GM23338 (cell line): ENCODE data around the gene MRTFA. TPM values are rescaled to one million over a fixed set of nuclear protein-coding genes. Genes with fewer than 3 reads are reported as not detected.

Experiments
- ATAC-seq: fragments of 200-7000 bp; cut with Tn5 transposase; 3 replicates; pipeline ENCODE4 v1.9.1; 2020
- DNase-seq: peaks from one replicate; pipeline ENCODE4 v3.0.0-alpha.2; 2015; ENCODE audit warnings: low spot score
- H2AFZ ChIP-seq: fragments of 200-600 bp; sonication (generic); 2 replicates; pipeline ENCODE4 v1.8.0; 2016; ENCODE audit warnings: antibody characterized with exemption, mild to moderate bottlenecking, moderate library complexity
- H3F3A ChIP-seq: fragments of 200-600 bp; sonication (generic); replicated peaks from 2 replicates; pipeline ENCODE4 v1.8.0; 2017; ENCODE audit warnings: antibody characterized with exemption, mixed run types, low read depth
- H3K27ac ChIP-seq: fragments of 200-600 bp; sonication (generic); 2 replicates; pipeline ENCODE4 v1.6.1; 2016; ENCODE audit warnings: low read depth
- H3K27me3 ChIP-seq: fragments of 200-600 bp; sonication (generic); 2 replicates; pipeline ENCODE4 v1.8.0; 2016; ENCODE audit warnings: mild to moderate bottlenecking, mixed run types, moderate library complexity; ENCODE audit not compliant: insufficient read depth
- H3K36me3 ChIP-seq: fragments of 200-600 bp; sonication (generic); 2 replicates; pipeline ENCODE4 v1.8.0; 2016; ENCODE audit warnings: mild to moderate bottlenecking; ENCODE audit not compliant: insufficient read depth
- H3K4me1 ChIP-seq: fragments of 200-600 bp; sonication (generic); 2 replicates; pipeline ENCODE4 v1.8.0; 2016; ENCODE audit warnings: mild to moderate bottlenecking, moderate library complexity; ENCODE audit not compliant: insufficient read depth
- H3K4me2 ChIP-seq: fragments of 200-600 bp; sonication (generic); 2 replicates; pipeline ENCODE4 v1.7.1; 2017; ENCODE audit warnings: mixed run types
- H3K4me3 ChIP-seq: fragments of 200-600 bp; sonication (generic); 2 replicates; pipeline ENCODE4 v1.6.1; 2016; ENCODE audit warnings: mixed run types
- H3K79me2 ChIP-seq: fragments of 200-600 bp; sonication (generic); replicated peaks from 2 replicates; pipeline ENCODE4 v1.8.0; 2017; ENCODE audit warnings: mild to moderate bottlenecking; ENCODE audit not compliant: insufficient read depth
- H3K9me2 ChIP-seq: fragments of 200-600 bp; sonication (generic); 2 replicates; pipeline ENCODE4 v1.8.0; 2017; ENCODE audit not compliant: insufficient read depth
- H4K20me1 ChIP-seq: fragments of 200-600 bp; sonication (generic); replicated peaks from 2 replicates; pipeline ENCODE4 v1.8.0; 2017; ENCODE audit warnings: mild to moderate bottlenecking; ENCODE audit not compliant: insufficient read depth
- H3K27ac Mint-ChIP-seq: 2 replicates; pipeline ENCODE4 v1.8.0; 2020; ENCODE audit warnings: inconsistent platforms, mild to moderate bottlenecking, moderate library complexity, mixed read lengths
- H3K27me3 Mint-ChIP-seq: 3 replicates; pipeline ENCODE4 v1.8.0; 2022; ENCODE audit warnings: low read depth, mild to moderate bottlenecking, moderate library complexity, mixed read lengths, inconsistent platforms; ENCODE audit not compliant: insufficient read depth, poor library complexity
- H3K36me3 Mint-ChIP-seq: 3 replicates; pipeline ENCODE4 v1.8.0; 2021; ENCODE audit warnings: low read depth, mild to moderate bottlenecking, inconsistent platforms, moderate library complexity, mixed read lengths
- H3K4me1 Mint-ChIP-seq: 3 replicates; pipeline ENCODE4 v1.8.0; 2020; ENCODE audit warnings: mild to moderate bottlenecking, inconsistent platforms, mixed read lengths
- H3K4me3 Mint-ChIP-seq: 3 replicates; pipeline ENCODE4 v1.8.0; 2021; ENCODE audit warnings: moderate library complexity, mild to moderate bottlenecking, inconsistent platforms, mixed read lengths
- H3K9me3 Mint-ChIP-seq: 3 replicates; pipeline ENCODE4 v1.8.0; 2020; ENCODE audit warnings: moderate library complexity, mild to moderate bottlenecking, inconsistent platforms, mixed read lengths
- CREB1 ChIP-seq: fragments of 250-450 bp; sonication (Bioruptor Pico); IDR thresholded peaks from 2 replicates; pipeline ENCODE4 v1.5.0; 2020; ENCODE audit warnings: low read depth, mild to moderate bottlenecking, moderate library complexity
- CTCF ChIP-seq, 2 experiments: fragments of 200-600 bp in 1 of 2; sonication (generic) in 1 of 2; conservative IDR thresholded peaks; 2 replicates each; pipeline versions ENCODE4 v1.5.1 to v1.6.1; 2016 to 2017; ENCODE audit warnings: antibody characterized with exemption in 2 of 2, low read depth in 2 of 2, mild to moderate bottlenecking in 2 of 2, moderate library complexity in 1 of 2
- ETS1 ChIP-seq: IDR thresholded peaks from 2 replicates; pipeline ENCODE4 v1.6.1; 2016; ENCODE audit warnings: antibody characterized with exemption
- EZH2phosphoT487 ChIP-seq: fragments of 200-600 bp; sonication (generic); IDR thresholded peaks from one replicate; pipeline ENCODE4 v1.8.1; 2018; ENCODE audit warnings: antibody characterized with exemption; ENCODE audit not compliant: unreplicated experiment
- JUNB ChIP-seq: IDR thresholded peaks from one replicate; pipeline ENCODE4 v1.6.1; 2016; ENCODE audit warnings: antibody characterized with exemption; ENCODE audit not compliant: unreplicated experiment
- POLR2AphosphoS5 ChIP-seq: IDR thresholded peaks from 2 replicates; pipeline ENCODE4 v1.6.1; 2016; ENCODE audit warnings: antibody characterized with exemption, low read depth
- STAT1 ChIP-seq: IDR thresholded peaks from one replicate; pipeline ENCODE4 v1.6.1; 2016; ENCODE audit warnings: antibody characterized with exemption; ENCODE audit not compliant: unreplicated experiment
- ZNF462 ChIP-seq: fragments of 250-450 bp; sonication (Bioruptor Pico); IDR thresholded peaks from 2 replicates; pipeline ENCODE4 v1.5.0; 2020; ENCODE audit warnings: mild to moderate bottlenecking, moderate library complexity
- polyA plus RNA-seq: library from polyadenylated mRNA; unstranded; fragments of >200 nt; fragmentation: Nextera tagmentation; extraction: Ambion mirVana; gene quantifications from 2 replicates; pipeline ENCODE4 v1.2.1, GENCODE V29; 2016
- total RNA-seq: library from RNA; depleted of rRNA; stranded (reverse); fragments of >200 nt; shearing (Covaris generic); gene quantifications from 2 replicates; pipeline ENCODE4 v1.2.3, GENCODE V29; 2014

MRTFA gene
- total and polyA plus RNA-seq, 2 experiments from 2014 or later = 18.1 to 92.4 TPM

- H3F3A ChIP-seq = peaks cover 20% of the 10 kb centered on the region
- H3K4me2 ChIP-seq = peak overlapping the region; percentile 26; the same call in 1 of the 2 replicates
- TF ChIP-seq POLR2AphosphoS5 (no peak), JUNB (no peak), EZH2phosphoT487 (no peak), STAT1 (no peak), ETS1 (no peak), CREB1 (CRISPR knock-in tag) (no peak), ZNF462 (CRISPR knock-in tag) (no peak), CTCF (conservative IDR thresholded peaks at IDR 0.05; ENCODE audit: low read depth in 2 of 2) (peak in 1 of 2 experiments; percentile 55; a peak in 2 of 4 replicates)
- peak overlapping the region; percentile 55; the same call in 1 of the 2 replicates for H3K27ac ChIP-seq
- Mint-ChIP-seq H3K9me3 (no peaks in the 10 kb centered on the region), H3K36me3 (peaks cover 3% of the 10 kb centered on the region), H3K4me1 (peaks cover 59% of the 10 kb centered on the region), H3K27me3 (peaks cover 38% of the 10 kb centered on the region), H3K27ac (no peak overlapping the region; the same call in 1 of the 2 replicates), H3K4me3 (peak overlapping the region; percentile 62)
- H4K20me1 ChIP-seq = no peaks in the 10 kb centered on the region
- H3K4me1 ChIP-seq = peaks cover 25% of the 10 kb centered on the region
- no peaks in the 10 kb centered on the region for H3K36me3 ChIP-seq
- DNase-seq (peak; percentile 31), ATAC-seq (no peak)
- no peak overlapping the region for H2AFZ ChIP-seq
- H3K4me3 ChIP-seq = no peak overlapping the region
- no peaks in the 10 kb centered on the region for H3K9me2 ChIP-seq
- H3K79me2 ChIP-seq = peaks cover 2% of the 10 kb centered on the region; the same call in 1 of the 2 replicates
- no peaks in the 10 kb centered on the region for H3K27me3 ChIP-seq
Observed at GRCh38 chr22:40679964-40680818, 43.7 kb upstream of the MRTFA start.
